Astrocyte (in vitro differentiated cells and primary cell): ENCODE measurements around the gene BMAL1. TPM values are rescaled to one million over a fixed set of nuclear protein-coding genes. Genes with fewer than 3 reads are reported as not detected.

Source experiments
- DNase-seq: peaks from one replicate; pipeline ENCODE4 v3.0.0-alpha.2; 2010; ENCODE audit warnings: low read depth
- FAIRE-seq: peaks from 2 replicates; lab custom pipeline; 2011; peaks lifted over from hg19 to GRCh38; lab: Jason Lieb, UNC
- H2AFZ ChIP-seq: 2 replicates; pipeline ENCODE4 v1.6.0; 2012; ENCODE audit warnings: low read depth, low read length, inconsistent platforms
- H3K27ac ChIP-seq: 2 replicates; pipeline ENCODE4 v1.5.1; 2011; ENCODE audit warnings: low read depth, low read length, inconsistent platforms
- H3K27me3 ChIP-seq: 2 replicates; pipeline ENCODE4 v1.6.0; 2011; ENCODE audit warnings: low read length, inconsistent platforms; ENCODE audit not compliant: insufficient read depth
- H3K36me3 ChIP-seq: 2 replicates; pipeline ENCODE4 v1.5.1; 2011; ENCODE audit warnings: low read length, inconsistent platforms; ENCODE audit not compliant: insufficient read depth
- H3K4me1 ChIP-seq: 2 replicates; pipeline ENCODE4 v1.5.1; 2011; ENCODE audit warnings: low read length, inconsistent platforms; ENCODE audit not compliant: insufficient read depth
- H3K4me2 ChIP-seq: 2 replicates; pipeline ENCODE4 v1.6.0; 2012; ENCODE audit warnings: low read length, inconsistent platforms
- H3K4me3 ChIP-seq: 2 replicates; pipeline ENCODE4 v1.5.1; 2011; ENCODE audit warnings: low read depth, mild to moderate bottlenecking, low read length, inconsistent platforms; ENCODE audit not compliant: insufficient read depth
- H3K79me2 ChIP-seq: 2 replicates; pipeline ENCODE4 v1.6.0; 2012; ENCODE audit warnings: mild to moderate bottlenecking, low read length, inconsistent platforms; ENCODE audit not compliant: insufficient read depth
- H3K9ac ChIP-seq: 2 replicates; pipeline ENCODE4 v1.6.0; 2012; ENCODE audit warnings: mild to moderate bottlenecking, low read length, inconsistent platforms
- H3K9me3 ChIP-seq: 2 replicates; pipeline ENCODE4 v1.5.1; 2012; ENCODE audit warnings: low read depth, mild to moderate bottlenecking, low read length, inconsistent platforms; ENCODE audit not compliant: insufficient read depth
- H4K20me1 ChIP-seq: 2 replicates; pipeline ENCODE4 v1.6.0; 2012; ENCODE audit warnings: low read length, inconsistent platforms; ENCODE audit not compliant: insufficient read depth
- H3K27ac Mint-ChIP-seq: one replicate; pipeline ENCODE4 v1.8.0; 2021; ENCODE audit warnings: mild to moderate bottlenecking, mixed read lengths; ENCODE audit not compliant: unreplicated experiment
- H3K27me3 Mint-ChIP-seq: one replicate; pipeline ENCODE4 v1.8.0; 2021; ENCODE audit warnings: low read depth, mixed read lengths; ENCODE audit not compliant: unreplicated experiment
- H3K36me3 Mint-ChIP-seq: one replicate; pipeline ENCODE4 v1.8.0; 2021; ENCODE audit warnings: low read depth, mixed read lengths; ENCODE audit not compliant: unreplicated experiment
- H3K4me1 Mint-ChIP-seq: one replicate; pipeline ENCODE4 v1.8.0; 2021; ENCODE audit warnings: low read depth, mixed read lengths; ENCODE audit not compliant: unreplicated experiment
- H3K4me3 Mint-ChIP-seq: one replicate; pipeline ENCODE4 v1.8.0; 2021; ENCODE audit warnings: mild to moderate bottlenecking, moderate library complexity, mixed read lengths; ENCODE audit not compliant: unreplicated experiment
- H3K9me3 Mint-ChIP-seq: one replicate; pipeline ENCODE4 v1.8.0; 2021; ENCODE audit warnings: mild to moderate bottlenecking, mixed read lengths; ENCODE audit not compliant: unreplicated experiment
- EZH2 ChIP-seq: IDR thresholded peaks from 2 replicates; pipeline ENCODE4 v1.6.1; 2012; ENCODE audit warnings: mild to moderate bottlenecking, low read length, inconsistent platforms; ENCODE audit not compliant: insufficient read depth
- total RNA-seq: library from RNA; stranded (reverse); gene quantifications from 2 replicates; pipeline ENCODE4 v1.2.1, GENCODE V29; 2021
- TF ChIP-seq, protein P1 (sequence below): IDR thresholded peaks from 2 replicates; pipeline ENCODE4 v1.5.1; 2011; ENCODE audit warnings: low read depth, mild to moderate bottlenecking, inconsistent platforms, low read length, moderate library complexity; ENCODE audit not compliant: insufficient read depth

BMAL1 gene
- total RNA-seq, 1 donor from 2014 or later = 26.9 TPM

DNA sequence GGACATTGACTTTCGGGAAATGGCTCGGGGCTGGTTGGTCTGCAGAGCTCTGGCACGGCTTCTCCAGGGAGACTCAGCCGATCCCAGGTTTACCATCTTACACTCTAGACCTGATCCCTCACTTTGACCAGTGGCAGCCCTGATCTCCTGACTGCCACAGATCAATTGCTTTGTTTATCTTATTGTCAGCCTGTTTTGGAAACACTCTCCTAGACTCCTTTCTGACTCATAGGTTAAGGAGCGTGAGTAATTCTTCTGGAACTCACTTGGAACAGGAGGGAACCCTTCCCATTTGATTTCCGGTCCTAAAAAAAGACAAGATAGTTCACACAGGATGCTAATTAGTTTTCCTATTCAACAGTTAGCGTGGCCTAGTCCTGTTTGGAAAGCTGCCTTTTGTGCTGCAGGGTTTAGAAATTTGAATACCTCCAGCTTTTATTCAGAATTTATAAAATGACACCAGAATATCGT is 16.0 kb upstream of the BMAL1 start:
- Histone ChIP-seq H3K4me2 (peak overlapping the region; percentile 73), H3K9ac (peak overlapping the region; percentile 59), H3K9me3 (no peaks in the 10 kb centered on the region), H3K36me3 (no peaks in the 10 kb centered on the region), H2AFZ (peak overlapping the region; percentile 15), H4K20me1 (no peaks in the 10 kb centered on the region), H3K4me3 (peak overlapping the region; percentile 36), H3K4me1 (peaks cover 23% of the 10 kb centered on the region), H3K79me2 (no peaks in the 10 kb centered on the region), H3K27me3 (no peaks in the 10 kb centered on the region), H3K27ac (peak overlapping the region; percentile 83)
- Mint-ChIP-seq H3K36me3 (peaks cover 2% of the 10 kb centered on the region), H3K27me3 (peaks cover 1% of the 10 kb centered on the region), H3K27ac (peak overlapping the region; percentile 97), H3K4me1 (peaks cover 39% of the 10 kb centered on the region), H3K4me3 (no peak overlapping the region), H3K9me3 (no peaks in the 10 kb centered on the region)
- TF ChIP-seq, protein P1, sequence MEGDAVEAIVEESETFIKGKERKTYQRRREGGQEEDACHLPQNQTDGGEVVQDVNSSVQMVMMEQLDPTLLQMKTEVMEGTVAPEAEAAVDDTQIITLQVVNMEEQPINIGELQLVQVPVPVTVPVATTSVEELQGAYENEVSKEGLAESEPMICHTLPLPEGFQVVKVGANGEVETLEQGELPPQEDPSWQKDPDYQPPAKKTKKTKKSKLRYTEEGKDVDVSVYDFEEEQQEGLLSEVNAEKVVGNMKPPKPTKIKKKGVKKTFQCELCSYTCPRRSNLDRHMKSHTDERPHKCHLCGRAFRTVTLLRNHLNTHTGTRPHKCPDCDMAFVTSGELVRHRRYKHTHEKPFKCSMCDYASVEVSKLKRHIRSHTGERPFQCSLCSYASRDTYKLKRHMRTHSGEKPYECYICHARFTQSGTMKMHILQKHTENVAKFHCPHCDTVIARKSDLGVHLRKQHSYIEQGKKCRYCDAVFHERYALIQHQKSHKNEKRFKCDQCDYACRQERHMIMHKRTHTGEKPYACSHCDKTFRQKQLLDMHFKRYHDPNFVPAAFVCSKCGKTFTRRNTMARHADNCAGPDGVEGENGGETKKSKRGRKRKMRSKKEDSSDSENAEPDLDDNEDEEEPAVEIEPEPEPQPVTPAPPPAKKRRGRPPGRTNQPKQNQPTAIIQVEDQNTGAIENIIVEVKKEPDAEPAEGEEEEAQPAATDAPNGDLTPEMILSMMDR = no peak
- no peak for TF ChIP-seq EZH2
- FAIRE-seq (peak; percentile 96), DNase-seq (peak; percentile 84)

DNA sequence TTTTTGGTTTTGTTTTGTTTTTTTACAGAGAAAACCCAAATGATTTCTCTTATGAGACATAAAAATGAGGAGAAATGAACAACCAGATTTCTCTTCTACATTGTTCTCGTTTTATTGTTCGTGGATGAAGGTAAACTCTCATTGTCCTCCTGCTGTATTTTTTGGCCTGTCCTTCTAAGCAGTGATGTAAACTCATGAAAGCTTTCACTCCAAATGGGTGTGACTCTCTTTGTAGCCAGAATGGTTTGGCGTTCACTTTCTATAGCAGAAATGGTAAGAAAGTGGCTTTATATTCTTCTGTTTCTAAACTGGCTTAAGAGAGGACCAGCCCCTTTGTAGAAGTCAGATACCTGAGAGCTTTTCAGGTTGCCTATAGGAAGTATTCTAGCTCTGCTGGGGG is 15.5 kb upstream of the BMAL1 start:
- peak; percentile 68 for FAIRE-seq
- peak overlapping the region; percentile 83 for H3K27ac ChIP-seq
- H3K79me2 ChIP-seq = no peaks in the 10 kb centered on the region
- H3K9me3 Mint-ChIP-seq = no peaks in the 10 kb centered on the region
- no peaks in the 10 kb centered on the region for H3K36me3 ChIP-seq
- no peaks in the 10 kb centered on the region for H3K27me3 ChIP-seq
- peak overlapping the region; percentile 97 for H3K27ac Mint-ChIP-seq
- peaks cover 2% of the 10 kb centered on the region for H3K36me3 Mint-ChIP-seq
- no peaks in the 10 kb centered on the region for H3K9me3 ChIP-seq
- H3K4me3 Mint-ChIP-seq = no peak overlapping the region
- peaks cover 23% of the 10 kb centered on the region for H3K4me1 ChIP-seq
- peak overlapping the region; percentile 73 for H3K4me2 ChIP-seq
- no peak overlapping the region for H3K4me3 ChIP-seq
- peaks cover 39% of the 10 kb centered on the region for H3K4me1 Mint-ChIP-seq
- no peak for DNase-seq
- peak overlapping the region; percentile 30 for H3K9ac ChIP-seq
- no peak for TF ChIP-seq EZH2
- TF ChIP-seq, protein P1 = no peak
- H2AFZ ChIP-seq = no peak overlapping the region
- H4K20me1 ChIP-seq = no peaks in the 10 kb centered on the region
- peaks cover 1% of the 10 kb centered on the region for H3K27me3 Mint-ChIP-seq

DNA sequence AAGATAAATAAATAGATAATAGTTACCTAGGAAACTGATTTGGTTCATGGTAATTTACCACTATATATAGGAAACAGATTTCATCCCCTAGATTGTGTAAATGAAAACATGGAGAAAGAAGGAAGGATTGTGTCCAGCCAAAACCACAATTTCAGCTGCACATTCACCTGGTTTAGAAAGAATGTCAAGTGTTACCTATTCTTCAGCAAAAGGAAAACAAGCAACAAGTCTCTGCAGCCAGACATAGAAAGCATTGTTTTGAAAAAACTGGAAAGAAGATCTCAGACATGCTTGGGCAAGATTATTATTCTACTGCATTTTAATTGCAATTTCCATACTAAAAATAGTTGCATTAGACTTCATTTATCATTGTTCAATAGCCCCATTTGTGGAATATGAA is 8.8 kb upstream of the BMAL1 start:
- DNase-seq (no peak), FAIRE-seq (no peak)
- Mint-ChIP-seq H3K4me1 (peaks cover 4% of the 10 kb centered on the region), H3K4me3 (no peak overlapping the region), H3K27ac (no peak overlapping the region), H3K27me3 (peaks cover 6% of the 10 kb centered on the region), H3K9me3 (no peaks in the 10 kb centered on the region), H3K36me3 (no peaks in the 10 kb centered on the region)
- Histone ChIP-seq H3K4me2 (no peak overlapping the region), H3K27me3 (no peaks in the 10 kb centered on the region), H3K36me3 (no peaks in the 10 kb centered on the region), H4K20me1 (no peaks in the 10 kb centered on the region), H3K9me3 (no peaks in the 10 kb centered on the region), H3K27ac (no peak overlapping the region), H2AFZ (no peak overlapping the region), H3K4me1 (peaks cover 10% of the 10 kb centered on the region), H3K9ac (no peak overlapping the region), H3K4me3 (no peak overlapping the region), H3K79me2 (no peaks in the 10 kb centered on the region)
- TF ChIP-seq, protein P1 = no peak
- TF ChIP-seq EZH2 = no peak
